HG03354 (cell line): ENCODE results near the gene KLK13.

Source experiments
- ATAC-seq: cut with Tn5 transposase; IDR thresholded peaks from one replicate; pipeline ENCODE4 v1.9.1; 2021; ENCODE audit warnings: mild to moderate bottlenecking; ENCODE audit not compliant: unreplicated experiment, poor library complexity, severe bottlenecking

KLK13 gene

DNA sequence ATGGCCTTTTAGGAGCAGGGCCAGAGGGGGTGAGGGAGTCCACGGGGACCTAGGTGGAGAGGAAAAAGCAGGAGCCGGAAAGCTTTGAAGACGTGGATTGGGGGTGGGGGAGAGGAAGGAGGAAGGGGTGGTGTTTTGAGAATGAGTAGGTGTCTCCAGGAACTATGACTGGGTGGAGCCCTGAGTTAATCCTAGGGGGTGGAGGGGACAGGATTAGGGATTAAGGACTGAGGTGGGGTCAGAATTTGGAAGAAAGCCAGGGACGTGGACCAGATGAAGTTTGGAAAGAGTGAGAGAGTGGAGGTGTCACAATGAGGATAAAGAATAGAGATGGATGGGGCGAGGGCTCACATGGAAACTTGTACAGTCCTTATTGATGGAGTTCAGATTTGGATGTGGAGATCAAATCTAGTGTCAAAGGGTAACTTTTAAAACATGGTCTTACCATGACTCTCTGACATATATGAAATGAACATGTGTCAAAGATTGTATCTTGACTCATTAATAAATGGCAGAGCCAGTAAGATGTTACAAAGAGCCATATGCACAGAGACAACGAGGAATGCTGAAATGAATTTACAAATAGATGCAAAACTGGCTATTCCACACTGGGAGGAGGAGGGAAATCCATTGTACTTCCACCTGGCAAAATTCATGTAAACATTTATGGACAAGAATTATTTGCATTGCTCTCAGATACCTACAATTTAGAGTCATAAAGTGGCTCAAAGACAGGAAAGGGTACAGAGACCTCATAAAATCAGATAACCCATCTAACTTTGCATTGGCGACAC, 1.7 kb upstream of the KLK13 start:
- no peak for ATAC-seq

DNA sequence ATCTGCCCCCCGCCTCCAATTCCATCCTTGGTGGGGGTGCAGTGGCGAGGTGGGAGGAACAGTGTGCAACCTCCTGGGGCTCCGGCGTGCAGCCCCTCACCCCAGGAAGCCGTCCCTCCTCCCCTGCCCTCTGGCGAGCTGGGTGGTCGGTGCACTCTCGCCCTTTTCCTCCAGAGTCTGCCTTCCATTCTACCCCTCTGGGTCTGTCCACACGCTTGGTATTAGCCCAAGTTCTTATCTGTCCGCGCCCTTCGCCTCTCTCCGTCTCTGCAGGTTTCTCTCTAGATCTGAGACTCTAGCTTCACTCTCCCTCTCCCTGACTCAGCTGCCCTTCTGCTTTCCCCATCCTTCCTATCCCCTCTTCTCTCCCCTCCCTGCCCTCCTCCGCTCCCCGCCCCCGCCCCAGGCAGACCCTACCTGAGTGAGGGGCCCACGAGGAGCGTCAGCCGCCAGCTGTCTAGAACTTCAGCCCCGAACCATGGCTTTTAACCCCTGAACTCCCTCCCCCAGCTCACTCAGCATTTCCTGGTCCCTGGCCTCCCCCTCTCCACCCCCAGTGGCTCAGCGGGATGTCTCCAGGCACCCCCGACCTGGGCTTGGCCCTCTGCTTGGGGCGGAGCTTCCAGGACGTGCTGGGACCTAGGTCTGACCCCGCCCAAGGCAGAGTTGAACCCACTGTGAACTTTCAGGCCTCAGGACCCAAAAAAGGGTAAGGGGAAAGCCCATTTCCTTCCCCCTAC, 499 bp upstream of the KLK13 start:
- ATAC-seq = no peak

DNA sequence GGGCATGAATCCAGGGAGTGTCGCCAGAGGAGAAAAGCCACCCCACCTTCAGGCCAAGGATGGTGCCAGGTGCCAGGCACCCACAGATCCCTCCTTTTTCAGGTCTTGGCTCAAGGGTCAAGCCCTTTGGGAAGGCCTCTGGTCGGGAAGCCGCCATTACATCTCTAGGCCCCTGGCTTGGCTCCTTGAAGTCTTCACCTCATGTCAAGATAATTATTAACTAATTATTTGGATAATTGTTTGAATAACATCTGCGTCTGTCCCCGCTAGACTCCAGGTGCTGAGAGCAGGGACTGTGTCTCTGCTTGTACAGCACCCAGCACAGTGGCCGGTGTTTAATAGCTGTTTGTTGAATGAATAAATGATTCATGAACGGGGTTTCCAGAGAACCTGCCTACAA, 1.2 kb downstream of the KLK13 start:
- no peak for ATAC-seq

DNA sequence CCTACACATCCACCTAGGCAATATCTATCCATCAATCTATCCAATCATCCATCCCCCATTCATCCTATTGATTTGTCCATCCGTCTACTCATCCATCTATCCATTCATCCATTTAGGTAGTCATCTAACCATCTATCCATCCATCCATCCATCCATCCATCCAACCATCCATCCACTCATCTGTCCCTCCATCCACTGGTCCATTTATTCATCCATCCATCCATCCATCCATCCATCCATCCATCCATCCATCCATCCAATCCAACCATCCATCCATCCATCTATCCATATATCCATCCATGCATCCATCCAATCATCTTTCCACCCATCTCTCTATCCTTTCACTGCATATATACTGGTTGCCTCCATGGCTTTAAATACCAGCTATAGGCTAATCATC, 3.9 kb downstream of the KLK13 start:
- ATAC-seq = no peak

DNA sequence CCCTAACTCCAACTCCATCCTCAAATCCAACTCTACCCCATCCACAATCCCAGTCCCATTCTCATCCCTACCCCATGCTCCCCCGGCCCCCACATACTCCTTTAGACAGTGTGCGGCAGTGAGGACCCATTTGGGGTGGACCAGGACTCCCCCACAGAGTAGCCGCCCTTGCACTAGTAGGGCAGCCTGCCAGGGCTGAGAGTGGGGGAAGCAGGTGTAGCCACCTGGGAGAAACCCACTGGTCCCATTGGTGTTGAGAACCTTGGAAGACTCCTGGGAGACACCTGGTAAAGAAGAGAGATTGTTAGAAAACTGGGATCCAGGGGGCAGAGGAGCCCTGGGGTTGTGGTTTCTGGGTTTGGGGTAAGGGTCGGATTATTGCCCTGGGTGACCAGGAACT, 4.6 kb downstream of the KLK13 start:
- no peak for ATAC-seq

DNA sequence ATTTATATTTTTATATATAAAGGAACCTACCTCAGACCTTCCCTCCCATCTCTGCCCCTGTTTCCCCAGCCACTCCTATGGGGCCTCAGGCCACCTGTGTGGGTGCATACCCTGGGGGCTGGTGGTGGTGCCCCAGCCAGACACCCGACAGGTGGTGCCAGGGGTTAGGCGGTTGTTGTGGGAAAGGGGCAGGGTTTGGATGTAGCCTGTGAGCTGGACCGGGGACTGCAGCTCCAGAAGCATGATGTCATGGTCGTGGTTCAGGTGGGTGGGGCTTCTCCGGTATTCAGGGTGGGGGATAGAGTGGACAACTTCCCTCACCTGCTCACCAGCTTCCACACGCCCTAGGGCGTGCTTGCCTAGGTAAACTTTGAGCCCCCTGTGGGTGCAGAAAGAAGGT, 5.2 kb downstream of the KLK13 start:
- no peak for ATAC-seq

DNA sequence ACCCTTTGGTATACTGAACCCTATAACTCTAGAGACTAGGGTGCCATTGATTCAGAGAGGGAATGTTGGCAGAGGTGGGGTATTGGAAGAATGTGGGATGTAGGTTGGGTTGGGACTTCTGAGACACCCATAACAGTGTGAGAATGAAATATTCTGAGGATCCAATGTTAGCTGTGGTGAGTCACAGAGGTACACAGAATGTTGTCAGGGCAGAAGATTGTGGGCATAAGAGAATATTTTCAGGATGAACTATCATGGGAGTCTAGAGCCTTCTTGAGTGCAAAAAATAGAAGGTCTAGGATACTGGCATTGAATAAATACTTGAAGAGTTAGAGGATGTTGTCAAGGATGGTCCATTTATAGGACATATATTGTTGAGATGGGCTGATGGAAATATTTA, 9.0 kb downstream of the KLK13 start:
- no peak for ATAC-seq

DNA sequence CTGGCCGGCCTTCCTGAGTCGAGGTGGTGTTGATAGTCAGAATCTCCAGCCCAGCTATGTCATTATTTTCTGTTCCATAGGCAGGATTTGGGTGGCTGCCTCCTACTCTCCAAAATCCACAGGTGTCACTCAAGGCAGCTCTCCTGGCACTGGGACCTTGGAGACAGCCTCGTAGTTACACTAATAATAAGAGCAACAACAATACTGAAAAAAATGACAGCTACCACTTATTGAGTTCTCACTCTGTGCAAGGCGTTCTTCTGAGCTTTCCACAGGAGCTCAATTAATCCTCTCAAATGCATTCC, 17.9 kb downstream of the KLK13 start:
- no peak for ATAC-seq

DNA sequence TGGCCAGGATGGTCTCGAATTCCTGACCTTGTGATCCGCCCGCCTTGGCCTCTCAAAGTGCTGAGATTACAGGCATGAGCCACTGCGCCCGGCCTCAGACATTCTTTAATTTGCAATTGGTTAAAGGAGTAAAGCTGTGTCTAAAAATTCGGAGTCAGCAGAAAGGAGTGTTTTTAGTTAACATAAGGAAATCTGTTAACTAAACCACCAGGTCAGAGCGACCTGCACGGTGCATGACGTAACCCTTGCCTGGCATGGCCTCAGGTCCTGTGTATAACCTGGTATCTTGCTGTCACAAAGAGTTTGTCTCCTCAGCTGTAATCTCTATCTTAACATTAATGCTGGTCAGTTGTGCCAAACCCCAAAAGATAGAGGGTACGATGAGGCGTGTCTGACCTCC, 20.6 kb downstream of the KLK13 start:
- ATAC-seq = no peak

DNA sequence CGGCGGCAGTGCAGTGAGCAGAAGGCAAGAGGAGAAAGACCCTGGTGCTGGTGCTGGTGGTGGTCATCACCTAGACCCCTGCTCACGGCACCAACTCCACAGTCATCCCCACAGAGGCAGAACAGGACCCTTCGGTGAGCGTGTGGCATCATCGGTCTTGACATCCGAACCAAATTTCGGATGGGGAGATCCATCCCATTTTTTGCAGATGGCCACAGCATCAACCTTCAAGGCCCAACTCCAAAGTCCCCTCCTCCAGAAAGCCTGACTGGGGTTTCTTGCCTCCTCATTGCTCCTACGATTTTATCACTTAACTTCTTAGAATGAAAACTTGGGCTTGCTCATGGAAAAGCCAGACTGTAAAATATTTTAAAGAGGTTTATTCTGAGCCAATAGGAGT, 21.4 kb downstream of the KLK13 start:
- no peak for ATAC-seq

DNA sequence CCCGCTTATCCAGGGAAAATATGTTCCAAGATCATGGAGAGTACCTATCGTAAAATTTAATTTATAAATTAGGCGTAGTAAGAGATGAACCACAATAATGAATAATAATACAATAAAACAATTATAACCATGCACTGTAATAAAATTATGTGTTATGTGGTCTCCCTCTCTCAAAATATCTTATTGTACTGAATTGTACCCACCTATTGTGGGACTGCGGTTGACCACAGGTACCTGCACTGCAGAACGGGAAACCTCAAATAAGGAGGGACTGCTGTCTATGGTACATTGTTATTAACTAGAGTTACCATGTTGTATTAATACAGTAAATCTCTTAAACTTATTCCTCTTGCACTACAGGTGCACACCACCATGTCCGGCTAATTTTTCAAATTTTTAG, 24.7 kb downstream of the KLK13 start:
- ATAC-seq = no peak

DNA sequence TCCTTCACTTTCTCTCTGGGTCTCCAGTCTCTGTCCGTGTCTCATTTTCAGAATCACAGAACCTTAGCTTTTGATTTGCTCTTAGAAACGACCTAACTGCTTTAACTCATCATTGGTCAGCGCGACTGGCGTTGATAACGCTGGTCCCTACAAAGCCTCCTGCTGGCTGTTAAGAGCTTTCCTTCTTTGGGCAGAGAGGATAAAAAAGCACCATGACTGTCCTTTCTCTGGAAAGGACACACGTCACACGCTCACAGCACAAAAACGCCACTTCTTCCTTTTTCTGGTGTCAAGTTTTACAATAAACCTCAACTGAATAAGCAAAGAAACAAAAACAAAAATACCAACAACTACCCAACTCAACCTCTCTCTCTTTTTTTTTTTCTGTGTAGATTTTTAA, 28.4 kb downstream of the KLK13 start:
- ATAC-seq = no peak

DNA sequence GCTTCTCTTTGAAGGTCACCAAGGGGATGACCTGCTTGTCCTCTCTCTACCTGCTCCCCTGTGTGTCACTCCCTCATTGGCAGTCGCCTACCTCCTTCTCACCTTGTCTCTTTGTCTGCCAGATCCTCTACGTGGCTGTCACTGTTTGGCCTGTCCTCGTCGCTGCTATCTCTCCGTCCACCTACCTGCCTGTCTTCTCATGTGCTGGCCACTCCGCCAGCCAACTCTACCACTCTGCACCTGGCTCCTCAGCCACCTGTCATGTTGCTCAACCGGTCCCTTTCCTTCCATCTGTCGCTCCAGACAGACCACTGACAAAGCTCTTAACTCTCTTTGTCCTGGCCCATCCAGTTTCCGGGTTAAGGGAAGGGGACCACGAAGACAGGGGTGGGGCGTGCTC, 30.2 kb downstream of the KLK13 start, which contains the start of gene KLK12:
KLK12 (minus strand) TSS at position 299 of the 400 bp plus-strand sequence. CDS start 381 bp downstream, outside the sequence.
- no peak for ATAC-seq

DNA sequence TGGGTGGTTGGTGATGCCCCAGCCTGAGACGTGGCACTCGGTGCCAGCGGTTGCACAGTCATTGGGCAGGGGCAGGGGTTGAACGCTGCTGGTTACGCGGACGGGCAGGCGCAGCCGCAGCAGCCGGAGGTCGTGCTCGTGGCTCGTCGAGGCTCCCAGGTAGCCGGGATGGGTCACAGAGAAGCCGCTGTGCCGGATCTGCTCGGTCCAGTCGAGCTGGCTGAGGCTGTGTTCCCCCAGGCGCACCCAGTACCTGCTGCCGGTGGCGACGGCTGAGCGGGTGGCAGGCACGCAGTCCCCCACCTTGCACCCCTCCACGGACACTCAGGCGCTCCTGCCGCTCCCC, 33.0 kb downstream of the KLK13 start:
- no peak for ATAC-seq

DNA sequence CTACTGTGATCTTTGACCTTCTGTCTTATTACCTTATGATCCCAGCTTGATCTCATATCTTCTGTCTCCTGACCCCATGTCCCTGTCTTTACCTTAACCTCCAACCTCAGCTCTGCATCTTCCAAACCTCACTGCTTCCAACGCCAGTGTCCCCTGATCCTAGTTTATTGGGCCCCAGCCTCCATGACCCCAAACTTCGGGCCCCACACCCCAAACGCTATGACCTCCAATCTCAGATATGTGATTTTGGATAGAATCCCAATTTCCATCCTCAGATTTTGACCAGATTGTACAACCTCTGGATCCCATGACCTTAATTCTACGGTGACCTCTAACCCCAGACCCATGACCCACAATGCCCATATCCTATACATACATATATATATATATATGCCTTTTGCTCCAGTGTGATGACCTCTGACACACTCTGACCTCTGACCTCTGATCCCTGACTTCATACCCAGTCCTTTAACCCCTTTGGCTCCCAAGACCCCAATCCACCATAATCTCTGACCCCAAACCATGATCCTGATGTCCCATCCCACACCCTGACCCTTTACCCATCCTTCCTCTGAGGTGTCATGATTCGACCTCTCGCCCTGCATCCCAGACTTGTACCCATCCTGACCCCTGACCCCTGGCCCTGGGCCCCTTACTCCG, 33.5 kb downstream of the KLK13 start:
- no peak for ATAC-seq

DNA sequence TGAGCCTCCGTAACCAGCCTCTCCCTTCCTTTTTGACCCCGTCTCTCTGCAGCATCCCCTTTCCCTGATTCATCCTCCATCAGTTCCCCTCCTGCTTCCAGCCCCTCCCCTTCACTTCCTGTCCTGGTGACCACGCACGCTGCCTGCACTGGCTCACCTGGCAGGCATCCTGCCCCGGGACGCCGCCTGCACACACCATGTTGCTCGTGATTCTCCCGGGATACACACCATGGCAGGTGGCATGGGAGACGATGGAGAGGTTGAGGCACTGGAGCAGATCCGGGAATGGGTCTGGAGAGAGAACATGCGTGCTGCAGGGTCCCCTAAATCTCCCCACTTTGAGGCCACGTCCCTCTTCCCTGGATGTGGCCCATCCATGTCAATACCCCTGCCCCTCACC, 34.3 kb downstream of the KLK13 start:
- no peak for ATAC-seq

DNA sequence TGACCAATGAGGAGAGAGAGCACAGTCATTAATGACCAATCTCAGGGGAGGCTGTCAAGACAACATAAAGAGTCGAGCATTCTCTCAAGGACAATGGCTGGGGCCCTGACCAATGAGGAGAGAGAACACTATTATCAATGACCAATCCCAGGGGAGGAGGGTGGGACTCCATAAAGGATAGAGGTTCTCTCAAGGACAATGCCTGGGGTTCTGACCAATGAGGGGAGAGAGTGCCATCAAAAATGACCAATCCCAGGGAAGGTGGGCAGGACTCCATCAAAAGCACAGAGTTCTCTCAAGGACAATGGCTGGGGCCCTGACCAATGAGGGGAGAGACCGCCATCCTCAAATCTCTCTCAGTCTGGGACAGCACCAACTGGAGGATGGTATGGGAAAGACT, 35.2 kb downstream of the KLK13 start:
- no peak for ATAC-seq

DNA sequence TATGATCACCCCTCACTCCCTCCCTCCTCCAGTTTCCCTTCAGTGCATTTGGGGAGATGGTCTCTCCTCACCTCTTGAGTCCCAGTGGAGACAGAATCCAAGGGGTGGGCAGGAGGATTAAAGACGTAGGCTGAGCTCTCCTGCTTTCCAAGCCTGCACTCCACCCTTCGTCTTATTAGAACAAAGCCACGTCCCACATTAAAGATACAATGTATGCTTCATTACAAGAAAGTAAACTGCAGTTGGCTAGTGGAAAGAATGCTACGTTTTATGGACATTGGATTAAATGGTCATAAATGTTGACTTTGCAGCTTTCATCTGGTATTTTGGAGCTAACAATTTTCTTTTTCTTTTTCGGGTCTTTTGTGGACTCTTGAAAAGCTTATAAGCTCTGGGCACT, 37.0 kb downstream of the KLK13 start:
- no peak for ATAC-seq

DNA sequence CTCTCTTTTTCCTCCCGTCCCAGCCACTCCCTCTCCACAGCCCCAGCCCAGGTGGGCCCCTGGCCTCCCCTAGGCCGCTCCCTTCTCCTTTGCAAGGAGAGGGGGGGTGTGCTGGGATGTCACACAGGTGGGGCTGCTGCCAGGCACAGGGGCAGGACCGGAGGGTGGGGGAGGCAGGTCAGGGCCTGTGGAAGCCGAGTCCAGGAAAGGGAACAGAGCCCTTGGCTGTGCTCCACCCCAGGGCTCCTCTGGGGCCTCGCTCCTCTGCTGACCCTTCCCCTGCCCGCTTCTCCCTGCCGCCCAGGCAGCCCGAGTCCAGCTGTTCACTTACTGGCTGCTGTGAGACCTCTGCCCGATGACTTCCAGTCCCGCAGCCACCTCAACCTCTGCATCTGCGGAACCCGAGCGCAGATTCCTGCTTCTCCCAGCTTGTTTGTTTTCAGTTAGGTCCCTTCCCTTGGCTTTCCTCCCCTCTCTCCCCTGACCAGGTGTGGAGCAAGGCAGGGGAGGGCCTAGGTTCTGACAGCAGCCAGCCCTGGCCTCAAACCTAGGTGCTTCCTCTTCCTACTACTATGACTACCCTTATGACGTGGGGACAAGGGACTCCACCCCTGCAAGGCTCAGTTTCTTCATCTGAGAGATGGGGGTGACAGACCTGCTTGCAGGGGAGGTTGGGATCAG, 37.6 kb downstream of the KLK13 start:
- no peak for ATAC-seq

DNA sequence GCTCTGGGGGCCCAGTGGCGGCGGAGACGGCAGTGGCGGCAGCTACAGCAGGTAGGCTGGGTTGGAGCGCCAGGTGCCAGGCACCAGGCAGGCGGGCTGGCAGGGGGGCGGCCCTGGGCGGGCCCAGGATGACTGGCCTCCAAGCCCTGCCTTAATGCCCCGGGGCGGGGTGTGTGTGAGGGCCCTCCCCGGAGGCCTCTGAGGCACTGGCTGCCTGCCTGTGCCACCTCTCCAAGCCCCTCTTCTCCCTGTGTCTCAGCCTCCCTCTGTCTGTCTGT, 38.4 kb downstream of the KLK13 start, which contains the start of gene KLK11:
KLK11 (minus strand) TSS at position 63 of the 278 bp plus-strand sequence. CDS start 985 bp downstream, outside the sequence.
- ATAC-seq = no peak
